Endodermal cell (in vitro differentiated cells): ENCODE results near the gene SHMT1. TPM values are rescaled to one million over a fixed set of nuclear protein-coding genes. Genes with fewer than 3 reads are reported as not detected.

Experiments used
- DNase-seq: peaks from one replicate; pipeline ENCODE4 v3.0.0-alpha.2; 2017
- H3K27ac ChIP-seq: 2 replicates; pipeline ENCODE4 v1.5.1; 2013; ENCODE audit warnings: mild to moderate bottlenecking, low read depth, low read length, moderate library complexity
- H3K27me3 ChIP-seq: 2 replicates; pipeline ENCODE4 v1.6.1; 2013; ENCODE audit warnings: mild to moderate bottlenecking, low read length, moderate library complexity; ENCODE audit not compliant: insufficient read depth, control insufficient read depth, poor library complexity, severe bottlenecking
- H3K36me3 ChIP-seq: 2 replicates; pipeline ENCODE4 v1.7.0; 2013; ENCODE audit warnings: mild to moderate bottlenecking, low read length, moderate library complexity; ENCODE audit not compliant: control insufficient read depth, insufficient read depth
- H3K4me1 ChIP-seq: one replicate; pipeline ENCODE4 v1.7.0; 2013; ENCODE audit warnings: low read length; ENCODE audit not compliant: control insufficient read depth, insufficient read depth
- H3K4me3 ChIP-seq: 2 replicates; pipeline ENCODE4 v1.5.1; 2013; ENCODE audit warnings: mild to moderate bottlenecking, low read length, moderate library complexity
- H3K9ac ChIP-seq: 2 replicates; pipeline ENCODE4 v1.6.1; 2013; ENCODE audit warnings: mild to moderate bottlenecking, low read length, moderate library complexity; ENCODE audit not compliant: poor library complexity, severe bottlenecking; ENCODE audit errors: extremely low read depth
- H3K9me3 ChIP-seq: 2 replicates; pipeline ENCODE4 v1.6.1; 2013; ENCODE audit warnings: mild to moderate bottlenecking, low read length, moderate library complexity; ENCODE audit not compliant: control insufficient read depth
- H3K27ac Mint-ChIP-seq: 2 replicates; pipeline ENCODE4 v1.8.0; 2020; ENCODE audit warnings: mixed read lengths
- H3K27me3 Mint-ChIP-seq: 2 replicates; pipeline ENCODE4 v1.8.0; 2021; ENCODE audit warnings: mild to moderate bottlenecking, mixed read lengths; ENCODE audit not compliant: insufficient read depth
- H3K36me3 Mint-ChIP-seq: 2 replicates; pipeline ENCODE4 v1.8.0; 2020; ENCODE audit warnings: low read depth, mixed read lengths
- H3K4me1 Mint-ChIP-seq: 2 replicates; pipeline ENCODE4 v1.8.0; 2020; ENCODE audit warnings: mixed read lengths
- H3K4me3 Mint-ChIP-seq: 2 replicates; pipeline ENCODE4 v1.8.0; 2020; ENCODE audit warnings: mild to moderate bottlenecking, moderate library complexity, mixed read lengths
- H3K9me3 Mint-ChIP-seq: 2 replicates; pipeline ENCODE4 v1.8.0; 2020; ENCODE audit warnings: mild to moderate bottlenecking, mixed read lengths
- WGBS, 2 experiments: methylation state at CpG; one replicate each; pipeline versions ENCODE4 v1.1.5 to v1.1.7; 2013; ENCODE audit warnings: missing lambda C conversion rate in 2 of 2, mixed read lengths in 1 of 2; ENCODE audit not compliant: insufficient coverage in 1 of 2, insufficient read length in 1 of 2; 5-methylcytosine and 5-hydroxymethylcytosine counted together
- total RNA-seq, 2 donors: library from RNA; stranded (reverse); fragmentation: NEBNext Ultra II Directional in 1 of 2; extraction: Animal tissue kit (Norgen Biotek cat#: 25700) in 1 of 2; gene quantifications; 2 replicates in 1 of 2; 3 replicates in 1 of 2; pipeline ENCODE4 v1.2.1, GENCODE V29; 2021
- TF ChIP-seq, protein P1 (sequence below): fragments of 200-600 bp; sonication (generic); conservative IDR thresholded peaks from 2 replicates; pipeline ENCODE4 v1.5.0; 2021; ENCODE audit warnings: antibody characterized with exemption, mild to moderate bottlenecking

SHMT1 gene
- total RNA-seq, 2 donors from 2014 or later: 38.5 to 40.9 TPM

DNA sequence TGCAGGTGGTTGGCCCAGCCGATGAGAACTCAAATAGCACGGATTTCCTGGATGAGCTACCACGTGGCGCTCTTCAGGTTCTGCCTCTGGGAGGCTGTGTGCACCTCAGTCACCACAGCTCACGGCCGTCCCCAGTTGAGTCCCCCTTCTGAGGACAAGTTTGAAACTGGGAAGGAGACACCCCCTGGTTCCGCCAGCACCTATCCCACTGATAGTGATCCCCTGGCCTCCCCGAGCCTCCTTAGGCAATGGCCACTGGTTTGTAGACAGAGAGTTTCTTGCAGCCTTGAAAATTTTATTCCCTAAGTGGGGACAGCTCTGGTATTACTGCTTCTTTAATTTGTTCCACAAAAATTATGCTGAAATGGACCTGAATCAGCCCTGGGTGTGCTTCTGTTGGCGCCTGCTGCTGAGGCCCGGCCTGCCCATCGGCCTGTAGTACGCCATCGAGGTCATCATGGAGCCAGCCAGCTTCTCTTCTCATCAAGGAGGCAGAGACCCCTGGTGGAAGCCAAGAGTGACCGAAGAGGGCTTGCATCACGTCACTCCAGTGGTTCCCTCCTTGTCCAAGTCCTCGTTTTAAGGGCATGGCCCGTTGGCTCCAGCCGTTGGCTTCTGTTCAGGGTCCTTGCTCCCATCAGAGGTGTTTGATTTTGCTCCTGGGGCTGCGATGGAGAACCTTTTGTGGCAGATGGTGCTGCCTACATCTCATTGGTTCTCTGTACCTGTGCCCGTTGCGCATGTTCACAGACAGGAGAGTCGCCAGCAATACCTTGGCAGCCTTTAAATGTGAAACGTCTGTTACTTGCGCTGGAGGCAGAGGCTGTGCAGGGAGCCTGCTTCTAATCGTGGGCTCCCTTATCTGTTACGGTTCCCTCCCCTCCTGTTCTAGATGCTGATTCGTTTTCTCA is 39.0 kb downstream of the SHMT1 start:
- Mint-ChIP-seq H3K4me1 (peaks cover 4% of the 10 kb centered on the region), H3K27me3 (no peaks in the 10 kb centered on the region), H3K9me3 (no peaks in the 10 kb centered on the region), H3K36me3 (peaks cover 58% of the 10 kb centered on the region), H3K27ac (no peak overlapping the region), H3K4me3 (no peak overlapping the region)
- Histone ChIP-seq H3K27ac (no peak overlapping the region), H3K9ac (no peak overlapping the region), H3K27me3 (no peaks in the 10 kb centered on the region), H3K4me1 (no peaks in the 10 kb centered on the region), H3K4me3 (no peak overlapping the region), H3K9me3 (peaks cover 3% of the 10 kb centered on the region), H3K36me3 (peaks cover 53% of the 10 kb centered on the region)
- 94 to 97% methylated on average over 24 to 27 of the region's 27 CpGs for WGBS, 2 experiments
- no peak for DNase-seq
- TF ChIP-seq, protein P1, sequence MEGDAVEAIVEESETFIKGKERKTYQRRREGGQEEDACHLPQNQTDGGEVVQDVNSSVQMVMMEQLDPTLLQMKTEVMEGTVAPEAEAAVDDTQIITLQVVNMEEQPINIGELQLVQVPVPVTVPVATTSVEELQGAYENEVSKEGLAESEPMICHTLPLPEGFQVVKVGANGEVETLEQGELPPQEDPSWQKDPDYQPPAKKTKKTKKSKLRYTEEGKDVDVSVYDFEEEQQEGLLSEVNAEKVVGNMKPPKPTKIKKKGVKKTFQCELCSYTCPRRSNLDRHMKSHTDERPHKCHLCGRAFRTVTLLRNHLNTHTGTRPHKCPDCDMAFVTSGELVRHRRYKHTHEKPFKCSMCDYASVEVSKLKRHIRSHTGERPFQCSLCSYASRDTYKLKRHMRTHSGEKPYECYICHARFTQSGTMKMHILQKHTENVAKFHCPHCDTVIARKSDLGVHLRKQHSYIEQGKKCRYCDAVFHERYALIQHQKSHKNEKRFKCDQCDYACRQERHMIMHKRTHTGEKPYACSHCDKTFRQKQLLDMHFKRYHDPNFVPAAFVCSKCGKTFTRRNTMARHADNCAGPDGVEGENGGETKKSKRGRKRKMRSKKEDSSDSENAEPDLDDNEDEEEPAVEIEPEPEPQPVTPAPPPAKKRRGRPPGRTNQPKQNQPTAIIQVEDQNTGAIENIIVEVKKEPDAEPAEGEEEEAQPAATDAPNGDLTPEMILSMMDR: peak; percentile 26

DNA sequence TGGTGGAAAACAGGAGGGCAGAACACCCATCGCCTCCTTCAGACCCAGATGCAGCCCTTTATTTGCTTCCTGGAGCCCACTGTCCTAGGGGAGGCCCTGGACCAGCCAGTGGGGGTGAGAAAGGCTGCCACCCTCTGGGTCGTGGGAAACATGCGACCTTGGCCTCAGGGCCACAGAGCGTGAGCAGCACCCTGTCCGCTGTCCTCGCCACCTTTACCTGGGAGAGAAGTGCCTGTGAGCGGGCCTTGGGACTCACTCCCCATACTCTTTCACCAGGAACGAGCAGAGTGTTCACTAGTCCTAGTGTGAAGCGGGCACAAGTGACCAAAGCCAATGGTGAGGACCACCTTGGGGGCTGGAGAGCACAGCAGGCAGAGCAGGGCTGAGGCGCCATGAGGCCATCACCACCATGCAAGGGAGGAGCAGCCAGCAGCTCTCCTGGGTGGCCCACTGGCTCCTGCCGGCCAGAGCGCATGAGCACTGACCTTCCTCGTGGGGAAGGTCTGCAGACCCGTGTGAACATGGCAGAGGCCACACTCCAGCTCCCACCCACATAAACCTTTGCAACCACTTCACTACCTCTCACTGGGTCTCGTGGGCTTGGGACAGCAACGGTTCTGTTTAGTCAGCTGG is 39.7 kb downstream of the SHMT1 start:
- no peak overlapping the region for H3K27ac ChIP-seq
- 91 to 93% methylated on average over 9 to 16 of the region's 16 CpGs for WGBS, 2 experiments
- H3K9ac ChIP-seq: no peak overlapping the region
- peaks cover 3% of the 10 kb centered on the region for H3K4me1 ChIP-seq
- no peak overlapping the region for H3K4me3 ChIP-seq
- peaks cover 3% of the 10 kb centered on the region for H3K9me3 ChIP-seq
- no peaks in the 10 kb centered on the region for H3K9me3 Mint-ChIP-seq
- TF ChIP-seq, protein P1: no peak
- H3K27me3 ChIP-seq: no peaks in the 10 kb centered on the region
- H3K4me1 Mint-ChIP-seq: peaks cover 11% of the 10 kb centered on the region
- no peak overlapping the region for H3K27ac Mint-ChIP-seq
- H3K4me3 Mint-ChIP-seq: no peak overlapping the region
- peaks cover 53% of the 10 kb centered on the region for H3K36me3 Mint-ChIP-seq
- no peaks in the 10 kb centered on the region for H3K27me3 Mint-ChIP-seq
- DNase-seq: no peak
- H3K36me3 ChIP-seq: peaks cover 45% of the 10 kb centered on the region

DNA sequence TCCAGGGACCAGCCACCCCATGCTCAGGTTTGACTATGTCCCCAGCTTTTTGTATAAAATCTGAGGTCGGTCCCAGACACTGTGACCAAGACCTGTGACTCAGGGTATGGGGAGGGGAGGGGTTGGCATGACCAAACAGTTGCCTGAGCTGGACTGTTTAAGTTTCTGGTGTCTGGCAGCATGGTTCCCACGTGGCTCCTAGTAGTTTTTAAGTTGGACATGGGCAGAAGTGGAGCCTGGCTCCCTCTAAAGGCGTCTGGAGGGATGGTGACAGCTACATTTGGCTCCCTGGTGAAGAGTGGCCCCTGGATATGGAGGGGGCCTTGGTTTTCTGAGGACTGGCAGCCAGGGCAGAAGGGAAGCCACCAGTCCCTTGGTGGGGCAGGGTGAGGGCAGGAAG is 40.3 kb downstream of the SHMT1 start:
- WGBS, 2 experiments: 78 to 92% methylated on average over 3 of the region's 3 CpGs
- peaks cover 4% of the 10 kb centered on the region for H3K4me1 ChIP-seq
- H3K4me1 Mint-ChIP-seq: peaks cover 14% of the 10 kb centered on the region
- peaks cover 41% of the 10 kb centered on the region for H3K36me3 ChIP-seq
- no peaks in the 10 kb centered on the region for H3K27me3 ChIP-seq
- no peaks in the 10 kb centered on the region for H3K27me3 Mint-ChIP-seq
- H3K9ac ChIP-seq: no peak overlapping the region
- TF ChIP-seq, protein P1: peak; percentile 36
- peaks cover 50% of the 10 kb centered on the region for H3K36me3 Mint-ChIP-seq
- no peak overlapping the region for H3K4me3 ChIP-seq
- H3K9me3 Mint-ChIP-seq: no peaks in the 10 kb centered on the region
- H3K9me3 ChIP-seq: peaks cover 3% of the 10 kb centered on the region
- no peak overlapping the region for H3K27ac Mint-ChIP-seq
- peak; percentile 52 for DNase-seq
- H3K4me3 Mint-ChIP-seq: no peak overlapping the region
- no peak overlapping the region for H3K27ac ChIP-seq
